Skeletal muscle cell (primary cell): ENCODE measurements around the gene SMAD7.

Experiments
- DNase-seq: peaks from one replicate; pipeline ENCODE4 v3.0.0-alpha.2; 2010; ENCODE audit warnings: low read depth
- H3K4me3 ChIP-seq: 2 replicates; pipeline ENCODE4 v1.5.1; 2011; ENCODE audit warnings: low read depth, mild to moderate bottlenecking, control low read depth, low read length, moderate library complexity

SMAD7 gene

DNA sequence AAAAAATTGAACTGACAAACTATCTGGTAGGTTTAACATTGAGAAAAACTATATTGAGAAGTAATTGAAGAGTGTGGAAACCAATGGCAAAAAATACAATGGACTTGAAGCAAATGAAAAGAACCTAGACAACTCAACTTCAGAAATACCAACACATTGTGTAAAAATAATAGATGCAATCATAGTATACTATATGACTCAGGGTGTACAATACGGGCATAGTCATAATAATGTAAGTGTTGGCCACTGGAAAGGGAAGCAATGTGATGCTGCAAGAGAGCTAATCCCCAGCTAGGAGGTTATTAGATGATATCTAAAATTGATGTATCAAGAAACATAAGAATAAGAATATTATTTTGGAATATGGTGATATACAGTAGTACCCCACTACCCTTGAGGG, 45.3 kb downstream of the SMAD7 start:
- DNase-seq = no peak
- no peak overlapping the region for H3K4me3 ChIP-seq

DNA sequence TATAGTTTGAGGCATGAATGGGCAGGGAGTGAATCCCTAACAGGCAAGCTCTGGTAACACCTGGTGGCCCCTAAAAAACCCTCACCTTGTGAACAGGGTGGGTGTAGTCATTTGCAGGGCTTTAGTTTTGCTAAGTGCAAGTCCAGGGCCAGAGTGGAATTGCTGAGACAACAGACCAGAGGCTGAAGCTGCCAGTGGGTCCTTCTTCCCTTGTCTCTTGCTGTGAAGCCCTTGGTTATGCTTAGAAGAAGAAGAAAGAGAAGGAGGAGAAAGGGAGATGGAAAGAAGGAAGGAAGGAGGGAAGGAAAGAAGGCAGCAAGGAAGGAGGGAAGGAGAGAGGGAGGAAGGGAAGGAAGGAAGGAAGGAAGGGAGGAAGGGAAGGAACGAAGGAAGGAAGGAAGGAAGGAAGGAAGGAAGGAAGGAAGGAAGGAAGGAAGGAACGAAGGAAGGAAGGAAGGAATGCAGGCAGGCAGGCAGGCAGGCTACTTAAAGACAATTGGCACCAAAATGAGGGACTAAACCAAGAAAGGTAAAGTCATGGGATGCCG, 45.8 kb downstream of the SMAD7 start:
- no peak overlapping the region for H3K4me3 ChIP-seq
- DNase-seq = no peak

DNA sequence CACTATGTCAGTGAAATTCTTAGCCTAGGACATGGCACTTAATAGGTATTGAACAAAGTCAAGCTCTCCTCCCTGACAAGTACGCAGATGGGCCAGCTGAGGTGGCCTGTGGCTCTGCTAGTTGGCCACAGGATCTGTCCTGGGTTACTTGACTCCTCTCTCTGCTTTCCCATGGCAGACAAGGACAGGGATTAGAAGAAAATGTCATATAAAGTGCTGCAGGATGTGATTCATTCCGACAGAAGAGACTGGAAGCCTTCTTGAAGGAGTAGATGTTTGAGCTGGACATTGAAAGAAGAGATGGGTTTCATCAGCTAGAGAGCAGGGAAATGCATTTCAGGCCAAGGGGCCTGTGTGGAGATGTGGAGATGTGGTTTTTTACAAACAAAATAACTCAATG, 46.7 kb downstream of the SMAD7 start:
- DNase-seq = no peak
- H3K4me3 ChIP-seq = no peak overlapping the region

DNA sequence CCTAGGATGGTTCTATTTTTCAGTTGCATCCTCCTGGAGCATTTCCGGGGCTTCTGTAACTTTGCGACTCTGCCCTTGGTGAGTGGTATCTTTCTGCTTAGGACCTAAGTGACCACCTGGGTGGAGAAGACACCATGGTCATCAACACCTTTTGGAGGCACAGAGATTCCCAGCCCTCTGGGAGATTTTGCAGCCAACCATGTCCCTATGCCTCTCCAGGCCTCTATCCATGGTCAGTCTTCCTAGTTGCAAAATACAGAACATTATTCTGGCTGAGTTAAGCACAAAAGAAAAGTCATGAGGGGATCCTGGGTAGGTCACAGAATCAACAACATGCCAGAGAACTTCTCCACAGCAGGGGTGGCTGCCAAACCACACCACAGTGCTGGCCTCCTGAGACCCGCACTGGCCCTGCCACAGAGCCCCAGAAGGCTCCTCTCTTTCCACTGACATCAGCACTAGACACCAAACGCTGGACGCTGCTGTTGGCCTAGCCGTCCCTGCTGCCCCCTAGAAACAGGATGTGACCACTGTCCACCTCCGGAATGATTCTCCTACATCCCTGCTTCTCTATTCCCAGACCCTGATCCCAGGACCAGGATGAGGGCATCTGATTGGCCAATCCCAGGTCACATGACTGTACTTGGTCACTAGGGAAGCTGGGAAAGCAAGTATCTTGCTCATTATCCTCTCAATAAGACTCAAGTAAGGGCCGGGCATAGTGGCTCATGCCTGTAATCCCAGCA, 47.7 kb downstream of the SMAD7 start:
- no peak overlapping the region for H3K4me3 ChIP-seq
- peak; percentile 80 for DNase-seq

DNA sequence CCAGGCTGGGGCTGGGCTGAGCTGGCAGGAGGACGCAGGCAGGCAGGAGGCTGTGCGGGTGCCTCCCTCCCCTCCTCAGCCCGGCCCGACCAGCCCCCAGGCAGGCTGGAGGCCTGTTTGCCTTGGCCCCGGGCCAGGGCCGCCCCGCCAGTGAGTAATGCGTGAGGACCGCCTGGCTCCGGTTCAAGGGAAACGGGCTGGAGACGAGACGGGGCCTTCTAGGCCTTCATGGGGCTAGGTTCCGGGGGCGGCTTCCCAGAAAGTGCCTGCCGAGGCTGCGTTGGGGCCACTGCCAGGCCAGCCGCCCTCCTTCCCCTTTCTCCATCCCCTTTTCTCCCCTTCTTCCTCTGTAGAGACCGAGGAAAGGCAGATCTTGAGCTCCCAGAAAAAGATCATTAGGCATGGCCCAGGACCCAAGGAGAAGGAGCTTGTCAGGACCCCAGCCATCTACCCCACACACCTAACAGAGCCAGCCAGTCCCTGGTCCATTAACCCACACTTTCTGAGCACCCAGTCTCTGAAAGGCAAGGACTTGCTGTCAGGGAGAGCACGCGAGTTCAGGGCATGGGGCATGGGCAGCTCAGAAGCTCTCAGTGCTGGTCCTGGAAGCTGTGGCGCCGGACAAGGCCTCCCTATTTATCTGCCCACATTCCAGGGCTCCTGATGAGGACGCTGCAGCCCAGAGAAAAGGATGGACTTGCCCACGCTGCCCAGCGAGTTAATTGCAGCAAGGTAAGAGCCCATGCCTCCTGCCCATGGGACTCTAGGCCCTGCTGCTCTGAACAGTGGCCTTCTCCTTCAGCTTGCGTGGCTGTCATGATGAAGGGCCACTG, 48.5 kb downstream of the SMAD7 start:
- DNase-seq = peak; percentile 85
- H3K4me3 ChIP-seq = no peak overlapping the region

DNA sequence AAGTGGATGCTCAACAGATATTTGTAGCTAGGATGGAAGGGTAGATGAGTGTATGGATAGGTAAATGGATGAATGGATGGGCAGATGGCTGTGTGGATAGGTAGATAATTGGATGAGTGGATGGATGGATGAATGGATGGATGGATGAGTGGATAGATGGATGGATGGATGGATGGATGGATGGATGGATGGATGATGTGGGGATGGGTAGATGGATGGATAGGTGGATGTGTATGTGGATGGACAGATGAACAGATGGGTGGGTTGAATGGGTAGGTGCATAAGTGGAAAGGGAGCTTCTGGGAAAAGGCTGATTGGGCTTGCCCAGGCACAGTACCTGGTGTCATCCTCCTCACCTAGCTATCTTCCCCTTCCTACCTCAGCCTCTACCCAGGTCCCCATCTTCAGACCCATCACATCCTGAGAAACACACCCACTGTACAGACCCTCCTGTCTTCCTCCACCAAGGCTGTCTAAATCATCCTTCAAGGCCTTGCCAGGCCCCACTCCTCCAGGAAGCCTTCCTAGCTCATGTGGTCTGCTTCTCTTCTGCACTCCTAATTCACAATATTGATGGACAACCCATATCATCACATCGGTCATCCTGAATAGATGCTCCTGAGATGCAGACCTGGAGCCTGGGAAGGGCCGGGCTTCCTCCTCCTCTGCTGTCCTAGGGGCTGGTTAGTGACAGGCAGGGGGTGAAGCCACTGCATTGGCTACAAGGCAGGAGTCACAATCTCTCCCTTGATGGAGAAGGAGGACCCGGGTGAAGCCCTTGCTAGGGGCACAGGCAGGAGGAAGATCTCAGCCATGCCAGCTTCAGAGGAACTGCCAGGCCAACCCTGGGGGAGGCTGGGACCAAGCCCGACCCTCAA, 49.4 kb downstream of the SMAD7 start:
- DNase-seq = no peak
- no peak overlapping the region for H3K4me3 ChIP-seq

DNA sequence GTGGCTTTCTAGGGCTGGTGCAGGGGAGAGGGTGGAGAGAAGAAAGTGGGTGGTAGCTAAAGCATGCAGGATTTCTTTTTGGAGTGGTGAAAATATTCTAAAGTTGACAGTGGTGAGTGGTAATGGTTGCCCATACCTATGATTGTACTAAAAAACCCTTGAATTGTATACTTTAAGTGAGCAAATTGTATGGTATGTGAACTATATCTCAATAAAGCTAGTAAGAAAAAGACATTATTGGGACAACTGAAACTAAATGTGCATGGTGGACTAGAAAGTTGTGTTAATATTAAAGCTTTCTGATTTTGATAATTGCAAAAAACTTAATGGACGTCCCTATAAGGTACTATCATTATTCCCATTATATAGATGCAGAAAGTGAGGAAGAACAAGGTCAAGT, 50.3 kb downstream of the SMAD7 start:
- no peak overlapping the region for H3K4me3 ChIP-seq
- no peak for DNase-seq

DNA sequence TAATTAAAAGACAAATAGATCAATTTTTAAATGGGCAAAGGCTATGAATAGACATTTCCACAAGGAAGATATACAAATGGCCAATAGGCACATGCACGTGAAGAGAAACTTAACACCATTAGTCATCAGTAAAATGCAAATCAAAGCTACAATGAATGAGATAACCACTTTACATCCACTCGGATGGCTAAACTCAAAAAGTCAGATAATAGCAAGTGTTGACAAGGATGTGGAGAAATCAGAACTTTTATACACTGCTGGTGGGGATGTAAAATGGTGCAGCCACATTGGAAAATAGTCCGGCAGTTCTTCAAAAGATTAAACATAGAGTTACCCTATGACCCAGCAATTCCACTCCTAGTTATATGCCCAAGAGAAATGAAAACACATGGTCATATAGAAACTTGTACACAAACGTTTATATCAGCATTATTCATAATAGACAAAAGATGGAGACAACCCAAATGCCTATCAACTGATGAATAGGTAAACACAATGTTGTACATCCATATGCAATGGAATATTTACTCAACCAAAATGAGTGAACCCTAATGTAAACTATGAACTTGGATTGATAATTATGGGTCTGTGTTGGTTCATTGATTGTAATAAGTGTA, 51.1 kb downstream of the SMAD7 start:
- no peak overlapping the region for H3K4me3 ChIP-seq
- DNase-seq = no peak

DNA sequence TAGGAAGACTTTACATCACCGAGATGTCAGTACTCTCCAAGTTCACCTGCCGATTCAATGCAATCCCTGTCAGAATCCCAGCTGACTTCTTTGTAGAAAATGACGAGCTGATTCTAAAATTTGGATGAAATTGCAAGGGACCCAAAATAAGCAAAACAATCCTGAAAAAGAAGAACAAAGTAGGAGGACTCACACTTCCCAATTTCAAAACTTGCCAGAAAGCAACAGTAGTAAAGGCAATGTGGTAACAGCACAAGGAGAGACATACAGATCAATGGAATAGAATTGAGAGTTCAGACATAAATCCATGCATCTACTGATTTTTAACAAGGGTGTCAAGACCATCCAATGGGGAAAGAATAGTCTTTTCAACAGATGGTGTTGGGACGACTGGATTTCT, 52.2 kb downstream of the SMAD7 start:
- no peak for DNase-seq
- H3K4me3 ChIP-seq = no peak overlapping the region

DNA sequence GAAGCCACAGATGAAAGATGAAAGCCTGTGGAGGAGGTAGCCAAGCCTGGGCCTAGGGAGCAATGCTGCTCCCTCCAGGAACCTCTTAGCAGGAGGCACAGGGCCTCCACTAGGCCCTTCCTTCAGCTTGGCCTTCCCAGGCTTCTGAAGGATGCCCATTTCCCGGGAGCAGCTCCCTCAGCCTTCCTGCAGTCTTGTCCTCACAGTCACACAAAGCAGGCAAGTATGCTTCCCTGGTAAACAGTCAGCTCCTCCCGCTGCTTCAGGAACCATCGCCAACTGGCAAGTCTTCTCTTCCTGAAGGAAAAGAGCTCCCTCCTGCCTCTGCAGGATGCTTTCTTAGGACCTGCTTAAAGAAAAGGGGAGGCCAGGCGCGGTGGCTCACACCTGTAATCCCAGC, 53.2 kb downstream of the SMAD7 start:
- DNase-seq = no peak
- H3K4me3 ChIP-seq = no peak overlapping the region

DNA sequence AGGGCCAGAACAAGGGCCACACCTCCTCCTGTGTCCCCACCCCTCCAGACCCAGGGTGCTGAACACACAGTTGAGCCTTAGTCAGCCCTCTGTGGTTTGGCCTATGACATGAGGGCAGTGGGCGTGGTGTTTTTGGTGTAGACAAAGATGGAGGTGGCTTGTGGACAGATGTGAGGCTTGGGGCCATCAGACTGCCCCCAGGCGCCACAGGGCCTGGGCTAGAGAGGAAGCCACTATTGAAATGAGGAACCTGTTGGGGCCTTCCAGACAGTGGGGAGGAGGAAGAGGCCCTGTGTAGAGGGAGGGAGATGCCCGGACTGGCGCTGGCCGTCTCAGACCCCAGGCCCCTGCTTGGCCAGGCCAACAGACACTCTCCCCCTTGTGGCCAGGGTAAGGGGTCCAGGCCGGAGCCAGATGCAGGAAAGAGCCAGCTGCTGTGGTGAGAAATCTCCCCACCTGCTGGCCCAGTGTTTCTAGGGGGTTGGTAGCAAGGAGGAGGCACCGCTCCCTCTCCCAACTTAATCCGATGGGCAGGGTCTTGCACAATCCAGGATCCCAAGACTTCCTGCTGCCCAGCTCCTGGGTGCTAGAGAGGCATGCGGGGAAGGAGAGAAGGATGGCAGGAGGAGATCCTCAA, 53.8 kb downstream of the SMAD7 start:
- no peak overlapping the region for H3K4me3 ChIP-seq
- no peak for DNase-seq

DNA sequence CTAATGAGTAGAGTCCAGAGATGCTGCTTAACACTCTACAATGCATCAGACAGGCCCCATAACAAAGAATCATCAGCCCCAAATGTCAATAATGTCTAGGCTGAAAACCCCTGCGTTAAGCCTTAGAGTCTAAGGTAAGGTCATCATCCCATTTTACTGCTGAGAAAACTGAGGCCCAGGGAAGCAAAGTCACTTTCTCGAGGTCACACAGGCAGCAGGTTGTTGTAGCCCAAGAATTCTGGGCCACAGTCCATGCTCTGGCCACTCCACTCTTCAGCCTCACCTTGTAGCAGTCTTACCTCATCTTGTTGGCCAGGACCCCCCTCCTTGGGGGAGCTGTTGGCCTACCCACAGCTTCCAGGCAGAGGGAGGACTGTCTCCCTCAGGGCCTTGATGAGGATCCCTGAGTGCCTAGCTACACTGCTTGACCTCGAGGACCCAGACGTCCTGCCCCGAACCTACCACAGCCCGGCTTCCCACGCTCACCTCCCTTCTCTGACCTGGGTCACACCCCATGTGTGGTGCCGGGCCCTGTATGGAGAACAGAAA, 54.4 kb downstream of the SMAD7 start:
- H3K4me3 ChIP-seq = no peak overlapping the region
- DNase-seq = no peak

DNA sequence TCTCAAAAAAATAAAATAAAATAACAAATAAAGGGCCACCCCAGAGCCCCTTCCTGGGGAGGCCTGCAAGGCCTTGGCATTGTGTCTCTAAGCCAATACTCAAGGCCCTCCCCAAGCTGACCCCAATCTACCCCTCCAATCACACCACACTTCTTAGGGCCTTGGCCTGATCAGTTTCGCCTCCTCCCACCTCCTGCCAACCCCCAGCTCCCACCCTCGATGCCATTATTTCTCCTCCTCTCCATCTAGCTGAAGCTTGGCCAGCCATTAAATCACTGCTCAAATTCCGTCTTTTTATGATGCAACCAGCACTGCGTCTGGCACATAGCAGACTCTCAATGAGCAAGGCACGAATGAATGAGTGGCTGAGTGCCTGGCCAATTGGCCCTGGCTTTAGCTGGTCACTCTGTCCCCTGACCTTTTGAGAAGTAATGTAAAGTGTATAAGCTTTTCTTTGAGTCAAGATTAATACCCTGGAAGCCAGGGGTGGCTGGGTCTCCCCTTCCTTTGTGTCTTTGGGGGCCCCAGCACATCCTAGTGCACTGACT, 55.9 kb downstream of the SMAD7 start:
- no peak overlapping the region for H3K4me3 ChIP-seq
- DNase-seq = no peak

DNA sequence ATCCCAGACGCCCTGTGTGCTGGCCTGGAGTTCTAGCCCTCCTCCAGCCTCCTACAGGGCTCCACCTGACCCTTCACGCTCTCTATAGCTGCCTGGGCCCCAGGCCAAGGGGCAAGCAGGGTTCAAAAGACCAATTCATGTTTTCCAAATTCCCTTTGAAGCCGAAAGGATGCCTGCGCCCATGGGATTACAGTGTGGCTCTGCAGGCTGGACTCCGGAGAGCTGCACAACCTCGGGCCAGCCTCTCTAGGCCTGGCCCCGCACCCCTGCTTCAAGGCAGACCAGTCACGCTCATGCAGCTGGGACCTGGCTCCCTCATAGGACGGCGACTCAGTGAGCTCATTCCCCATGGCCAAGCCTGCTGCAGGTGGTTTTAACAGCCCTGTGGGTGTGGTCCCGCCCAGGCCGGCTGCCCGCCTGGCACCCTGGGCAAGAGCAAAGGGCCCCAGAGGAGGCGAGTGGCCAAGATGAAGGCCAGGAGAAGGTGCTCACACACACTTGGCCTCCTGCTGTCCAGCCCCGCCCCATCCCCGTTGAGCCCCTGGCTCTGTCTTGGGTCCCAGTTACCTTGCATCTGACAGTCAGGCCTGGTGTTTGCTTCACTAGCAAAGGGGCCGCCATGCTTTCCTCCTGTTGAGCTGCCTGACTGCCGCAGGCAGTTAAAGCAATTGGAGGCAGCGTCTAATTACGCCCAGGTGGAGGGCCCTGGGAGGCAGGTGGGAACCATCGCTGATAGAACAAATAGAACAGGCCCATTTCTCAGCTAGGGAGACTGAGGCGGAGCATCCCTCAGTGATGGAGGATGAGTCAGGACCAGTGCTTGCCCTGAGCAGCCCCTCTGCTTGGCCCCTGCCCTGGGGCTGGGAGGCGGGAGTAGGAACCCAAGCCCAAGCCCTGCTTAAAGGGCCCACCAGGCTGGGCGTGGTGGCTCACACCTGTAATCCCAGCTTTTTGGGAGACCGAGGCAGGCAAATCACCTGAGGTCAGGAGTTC, 56.9 kb downstream of the SMAD7 start:
- H3K4me3 ChIP-seq = no peak overlapping the region
- no peak for DNase-seq

DNA sequence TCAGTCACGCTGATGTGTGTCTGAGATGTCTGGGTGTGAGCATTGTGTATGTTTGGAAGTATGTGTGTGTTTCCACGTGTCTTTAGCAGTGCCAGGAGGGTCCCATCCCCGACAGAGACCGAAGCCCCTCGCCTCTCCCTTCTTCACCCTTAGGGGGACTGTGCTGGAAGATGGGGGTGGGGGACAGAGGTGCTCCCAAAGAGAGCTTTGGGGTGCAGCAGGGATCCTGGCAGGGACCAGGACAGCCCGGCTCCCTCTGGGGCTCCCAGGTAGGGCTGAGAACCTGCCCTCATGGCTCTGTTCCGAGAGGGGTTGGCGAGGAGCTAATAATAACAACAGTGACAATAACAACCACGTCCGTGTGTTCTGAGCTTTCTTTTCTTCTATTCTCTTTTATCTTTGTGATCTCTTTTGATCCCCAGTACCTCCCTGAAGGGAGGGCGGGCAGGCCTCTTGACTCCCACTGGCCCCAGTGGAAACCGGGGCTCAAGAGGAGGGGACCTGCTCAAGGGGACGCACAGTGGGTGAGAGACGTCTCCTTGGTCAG, 57.6 kb downstream of the SMAD7 start:
- no peak overlapping the region for H3K4me3 ChIP-seq
- DNase-seq = no peak

DNA sequence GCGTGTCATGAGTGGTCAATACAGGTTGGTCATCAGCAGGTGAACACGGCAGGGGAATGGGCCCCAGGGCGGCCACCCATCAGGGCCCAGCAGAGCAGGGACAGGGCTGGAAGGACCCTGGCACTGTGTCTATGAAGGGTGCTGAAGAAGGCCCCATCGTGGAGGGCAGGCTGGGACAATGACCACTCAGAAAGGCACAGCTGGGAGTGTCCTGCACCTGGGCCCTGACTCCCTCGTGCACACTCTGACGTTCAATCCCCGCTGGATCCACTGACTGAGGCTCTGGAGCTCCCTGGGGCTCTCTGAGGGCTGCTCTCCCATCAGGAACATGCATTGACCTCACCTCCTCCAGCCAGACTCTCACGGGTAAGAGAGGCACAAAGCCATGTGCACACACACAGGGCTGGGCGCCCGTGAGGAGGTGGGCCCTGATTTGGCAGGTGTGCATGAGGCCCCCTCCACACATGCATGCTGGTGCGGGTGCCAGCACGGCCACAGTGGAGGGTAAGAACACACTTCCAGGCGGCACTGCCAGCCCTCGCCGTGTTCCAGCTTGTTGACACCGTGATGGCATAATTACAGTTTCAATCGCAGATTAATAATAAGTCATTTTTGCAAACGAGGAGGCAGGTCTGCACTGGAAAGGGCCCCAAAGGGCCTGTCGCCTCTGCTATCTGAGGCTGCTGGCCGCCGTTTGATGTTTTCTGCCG, 58.5 kb downstream of the SMAD7 start:
- H3K4me3 ChIP-seq = no peak overlapping the region
- no peak for DNase-seq
